Myometrial cell (primary cell): ENCODE measurements around the gene FGL2. TPM values are rescaled to one million over a fixed set of nuclear protein-coding genes. Genes with fewer than 3 reads are reported as not detected.

Source experiments
- total RNA-seq: library from RNA; depleted of rRNA; stranded (reverse); fragments of >200 nt; gene quantifications from 2 replicates; pipeline ENCODE4 v1.2.3, GENCODE V29; 2015

The FGL2 gene
- not detected in 2 replicates for total RNA-seq

GRCh38 chr7:77199013-77199966, at the start of gene FGL2:
FGL2 (minus strand) TSS chr7:77199819; CDS start chr7:77199793, 26 bp downstream.

Other genes with a start within 250 kb of the FGL2 start
- gene SPDYE17, start 167.5 kb downstream of the FGL2 start, total RNA-seq, result not detected in 2 replicates
- gene SPDYE18, start 137.3 kb downstream of the FGL2 start, total RNA-seq, result not detected in 2 replicates
- gene CCDC146, start 77.2 kb downstream of the FGL2 start, total RNA-seq, result under 0.01 and 3.7 TPM in 2 replicates
- 6.6 and 10.4 TPM in 2 replicates for gene GSAP, start 216.5 kb upstream of the FGL2 start, total RNA-seq